SHP77 (cell line): ENCODE data around the gene CKAP2L.

Source experiments
- DNase-seq, 2 experiments: peaks; one replicate each; lab custom pipeline; 2025; lab: John Stamatoyannopoulos, UW

Gene CKAP2L, protein sequence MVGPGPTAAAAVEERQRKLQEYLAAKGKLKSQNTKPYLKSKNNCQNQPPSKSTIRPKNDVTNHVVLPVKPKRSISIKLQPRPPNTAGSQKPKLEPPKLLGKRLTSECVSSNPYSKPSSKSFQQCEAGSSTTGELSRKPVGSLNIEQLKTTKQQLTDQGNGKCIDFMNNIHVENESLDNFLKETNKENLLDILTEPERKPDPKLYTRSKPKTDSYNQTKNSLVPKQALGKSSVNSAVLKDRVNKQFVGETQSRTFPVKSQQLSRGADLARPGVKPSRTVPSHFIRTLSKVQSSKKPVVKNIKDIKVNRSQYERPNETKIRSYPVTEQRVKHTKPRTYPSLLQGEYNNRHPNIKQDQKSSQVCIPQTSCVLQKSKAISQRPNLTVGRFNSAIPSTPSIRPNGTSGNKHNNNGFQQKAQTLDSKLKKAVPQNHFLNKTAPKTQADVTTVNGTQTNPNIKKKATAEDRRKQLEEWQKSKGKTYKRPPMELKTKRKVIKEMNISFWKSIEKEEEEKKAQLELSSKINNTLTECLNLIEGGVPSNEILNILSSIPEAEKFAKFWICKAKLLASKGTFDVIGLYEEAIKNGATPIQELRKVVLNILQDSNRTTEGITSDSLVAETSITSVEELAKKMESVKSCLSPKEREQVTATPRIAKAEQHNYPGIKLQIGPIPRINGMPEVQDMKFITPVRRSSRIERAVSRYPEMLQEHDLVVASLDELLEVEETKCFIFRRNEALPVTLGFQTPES

DNA sequence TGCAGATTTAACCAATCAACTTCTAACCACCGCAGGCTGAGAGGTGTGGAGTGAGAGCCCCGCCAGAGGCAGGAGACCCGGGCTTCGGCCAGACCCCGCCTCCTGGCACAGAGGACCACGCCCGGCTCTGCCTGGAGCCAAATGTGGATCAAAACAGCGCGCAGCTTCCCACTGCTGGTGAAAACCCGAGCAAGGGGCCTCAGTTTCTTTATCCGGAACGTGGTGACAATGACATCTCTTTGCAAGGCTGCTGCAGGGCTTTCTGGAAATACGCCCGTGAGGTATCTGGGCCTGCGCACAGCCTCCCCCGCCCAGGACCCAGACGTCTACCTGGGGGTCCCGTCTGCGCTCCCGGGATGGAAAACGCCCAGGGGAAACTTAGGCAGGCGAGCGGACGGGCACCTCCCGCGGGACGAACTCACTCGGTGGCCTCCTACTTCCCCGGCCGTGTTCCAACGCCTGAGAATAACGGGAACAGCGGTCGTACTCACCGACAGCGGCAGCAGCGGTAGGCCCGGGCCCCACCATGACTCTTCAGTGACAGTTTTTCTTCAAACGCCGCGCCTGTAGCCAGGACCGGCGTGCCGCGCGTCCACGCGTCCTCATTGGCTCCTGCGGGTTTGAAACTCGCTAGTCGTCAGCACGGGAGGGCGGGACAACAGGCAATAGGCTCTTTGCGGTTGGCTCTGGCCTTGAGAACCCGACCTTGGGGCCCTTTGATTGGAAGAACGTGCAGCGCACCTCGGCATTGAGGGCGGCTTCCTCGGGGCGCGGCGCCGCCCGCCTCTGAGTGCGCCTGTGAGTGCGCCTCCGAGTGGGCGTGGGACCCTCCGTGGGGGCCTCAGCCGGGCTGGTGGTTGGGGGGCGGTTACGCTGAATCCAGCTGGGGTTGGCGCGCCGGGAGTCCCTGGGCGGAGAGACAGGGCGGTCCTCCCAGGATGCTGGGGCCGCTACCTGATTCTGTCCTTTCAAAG is at the start of gene CKAP2L:
Gene CKAP2L, minus strand, starts transcription at position 539 of the 974 bp plus-strand sequence. Its CDS starts 11 bp downstream, at position 528.
- peak; percentile 96 to 99 for DNase-seq

GRCh38 chr2:112813280-112813966 is 49.0 kb upstream of the CKAP2L start:
- no peak for DNase-seq

- DNase-seq: no peak
These were observed 48.2 kb upstream of the CKAP2L start for GRCh38 chr2:112812318-112813267.

DNA sequence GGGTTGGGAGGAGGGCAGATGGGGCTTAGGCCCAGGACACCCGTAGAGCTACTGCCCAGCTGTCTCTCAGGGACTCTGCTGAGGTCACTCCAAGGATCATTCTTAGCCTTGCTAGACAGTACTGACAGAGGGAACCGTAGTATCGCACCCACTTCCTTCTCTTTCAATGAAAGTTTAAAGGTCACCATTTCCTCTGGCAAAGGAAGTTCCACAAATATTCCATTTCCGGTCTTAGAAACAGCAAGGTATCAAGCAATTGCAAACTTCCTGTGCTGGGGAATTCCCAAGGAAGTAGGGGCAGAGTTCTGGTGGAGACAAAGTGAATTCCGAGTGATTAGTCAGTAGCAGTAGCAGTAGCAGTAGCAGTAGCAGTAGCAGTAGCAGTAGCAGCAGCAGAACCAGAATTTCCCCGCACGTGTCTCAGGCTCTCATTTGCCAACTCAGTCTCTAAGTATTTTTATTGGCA is 47.5 kb upstream of the CKAP2L start:
- DNase-seq: no peak

- no peak for DNase-seq
These were observed 46.9 kb upstream of the CKAP2L start for GRCh38 chr2:112811276-112811831.

DNA sequence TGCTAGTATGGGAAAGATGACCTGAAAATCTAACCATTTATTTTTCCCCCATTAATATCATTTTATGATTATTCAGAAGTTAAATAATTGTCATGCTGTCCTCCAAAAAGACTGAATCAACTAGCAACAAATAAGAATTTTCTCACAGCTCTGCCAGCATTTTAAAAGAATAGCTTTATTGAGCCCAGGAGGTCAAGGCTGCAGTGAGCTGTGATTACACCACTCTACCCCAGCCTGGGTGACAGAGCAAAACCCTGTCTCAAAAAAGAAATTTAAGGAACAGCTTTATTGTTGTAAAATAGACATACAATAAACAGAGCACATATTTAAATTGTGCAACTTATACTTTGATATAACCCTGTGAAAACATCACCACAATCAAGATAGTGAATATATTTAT is 44.7 kb upstream of the CKAP2L start:
- DNase-seq: no peak

- no peak for DNase-seq
These were observed 42.9 kb upstream of the CKAP2L start for GRCh38 chr2:112807233-112807807.

DNA sequence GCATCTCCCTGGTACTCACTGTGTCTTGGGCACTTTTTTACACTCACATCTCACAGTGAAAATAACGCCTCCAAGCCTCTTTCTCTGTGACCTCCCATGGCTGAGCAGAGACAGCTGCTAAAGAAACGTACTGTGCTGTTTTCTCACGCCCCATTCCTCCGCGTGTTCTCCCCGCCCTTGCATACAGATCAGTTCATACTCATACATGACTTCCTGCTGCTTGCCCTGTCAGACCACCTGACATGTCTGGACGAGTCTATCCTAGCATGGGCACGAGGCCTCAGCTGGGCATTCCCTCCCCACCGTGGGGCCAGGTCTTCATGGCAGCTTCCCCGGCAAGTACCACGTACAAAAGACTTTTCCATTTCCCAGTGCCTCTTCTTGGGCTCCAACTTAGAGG is 41.1 kb upstream of the CKAP2L start:
- no peak for DNase-seq

- no peak for DNase-seq
These were observed 39.5 kb upstream of the CKAP2L start for GRCh38 chr2:112803691-112804521.

DNA sequence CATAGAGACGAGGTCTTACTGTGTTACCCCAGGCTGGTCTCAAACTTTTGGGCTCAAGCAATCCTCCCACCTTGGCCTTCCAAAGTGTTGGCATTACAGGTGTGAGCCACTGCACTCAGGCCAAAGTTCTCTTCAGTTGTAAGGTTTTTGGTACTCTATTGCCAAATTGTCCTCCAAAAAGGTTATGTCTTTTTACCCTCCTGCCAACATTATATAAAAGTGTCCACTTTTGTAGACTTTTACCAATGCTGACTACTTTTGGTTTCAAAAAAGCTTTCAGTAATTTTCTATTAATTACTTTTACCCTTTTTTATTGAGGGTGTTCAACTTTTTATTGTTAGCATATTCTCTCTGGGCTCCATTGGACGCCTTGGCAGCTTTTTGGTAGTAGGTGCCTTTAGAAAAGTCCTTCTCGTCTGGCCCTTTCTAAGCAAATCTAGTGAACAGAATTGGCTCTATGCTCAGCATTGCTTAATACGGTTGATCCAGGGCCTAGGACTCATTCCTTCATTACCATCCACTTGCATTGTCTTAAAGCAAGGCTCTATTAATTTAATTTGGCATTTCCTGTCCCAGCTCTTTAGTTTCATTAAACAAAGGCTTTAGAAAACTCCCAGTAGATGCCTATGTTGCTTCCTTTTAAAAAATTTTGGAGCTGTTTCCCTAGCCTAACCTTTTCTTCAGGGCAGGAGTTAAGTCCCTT is 36.6 kb upstream of the CKAP2L start:
- no peak for DNase-seq

DNA sequence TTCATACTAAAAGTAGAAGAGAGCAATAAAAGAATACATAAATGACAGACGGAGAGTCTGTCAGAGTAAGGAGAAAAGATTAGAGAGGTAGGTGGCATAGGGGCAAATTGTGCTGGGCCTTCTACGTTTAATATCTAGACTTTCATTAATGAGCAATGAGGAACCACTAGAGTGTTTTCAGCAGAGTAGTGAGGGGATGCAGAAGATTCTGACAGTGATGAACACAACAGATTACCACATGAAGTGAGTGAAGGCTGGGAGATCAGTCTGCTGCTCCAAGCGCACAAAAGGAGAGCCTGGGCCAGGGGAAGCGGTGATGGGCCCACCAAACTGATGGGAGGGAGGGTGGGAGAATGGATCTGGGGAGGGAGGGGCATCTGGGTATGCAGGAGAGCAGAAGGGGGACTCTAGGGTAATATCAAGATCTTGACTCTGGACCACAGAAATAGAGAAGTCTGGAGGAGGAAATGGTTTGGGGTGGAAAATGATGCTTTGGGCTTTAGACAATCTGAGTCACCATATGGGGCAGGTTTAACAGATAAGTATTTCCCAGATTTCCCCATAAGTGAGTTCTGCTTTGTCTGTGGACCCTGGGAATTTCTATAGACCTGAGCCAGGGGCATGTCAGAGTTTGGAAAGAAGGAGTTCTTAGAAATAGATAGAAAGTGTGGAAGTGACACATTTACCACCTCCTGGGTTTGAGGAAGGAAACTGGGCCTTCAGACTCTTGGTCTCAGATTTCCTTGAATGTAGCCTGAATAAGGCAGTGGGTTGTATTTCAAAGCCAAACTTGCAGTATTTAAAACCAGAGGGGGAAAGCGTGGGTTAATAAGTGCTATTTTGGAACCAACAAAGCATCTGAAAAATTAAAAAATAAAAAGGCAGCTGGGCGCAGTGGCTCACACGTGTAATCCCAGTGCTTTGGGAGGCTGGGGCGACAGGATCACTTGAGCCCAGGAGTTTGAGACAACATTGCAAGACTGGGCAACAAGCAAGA is 34.9 kb upstream of the CKAP2L start:
- no peak for DNase-seq

GRCh38 chr2:112796486-112796885 is 32.1 kb upstream of the CKAP2L start:
- DNase-seq: no peak

GRCh38 chr2:112795774-112796173 is 31.4 kb upstream of the CKAP2L start:
- no peak for DNase-seq

- DNase-seq: no peak
These were observed 30.4 kb upstream of the CKAP2L start for GRCh38 chr2:112794841-112795240.

- peak in 1 of 2 experiments; percentile 2 for DNase-seq
These were observed 29.8 kb upstream of the CKAP2L start for GRCh38 chr2:112794131-112794733.

- DNase-seq: no peak
These were observed 29.1 kb upstream of the CKAP2L start for GRCh38 chr2:112793449-112793978.
